Adrenal gland (tissue), 5 donors: ENCODE data around the gene CASQ1.

ENCODE experiments used
- POLR2A ChIP-seq, 2 donors: fragments of 450-650 bp; IDR thresholded peaks; one replicate each; pipeline ENCODE4 v1.6.1; 2017; ENCODE audit warnings: antibody characterized with exemption in 2 of 2, mild to moderate bottlenecking in 2 of 2, moderate library complexity in 1 of 2
- TF ChIP-seq, protein P1 (sequence below), 6 experiments: fragments of 450-650 bp in 4 of 6; fragments of 200-600 bp in 2 of 6; sonication (generic) in 1 of 6; IDR thresholded peaks; 1 replicate in 5 of 6; 2 replicates in 1 of 6; pipeline versions ENCODE4 v1.5.1 to v1.8.0; 2016 to 2021; ENCODE audit warnings: antibody characterized with exemption in 6 of 6, mild to moderate bottlenecking in 2 of 6, moderate library complexity in 1 of 6
- donor health status: DM: no; HTN: no; CAD: no.

DNA sequence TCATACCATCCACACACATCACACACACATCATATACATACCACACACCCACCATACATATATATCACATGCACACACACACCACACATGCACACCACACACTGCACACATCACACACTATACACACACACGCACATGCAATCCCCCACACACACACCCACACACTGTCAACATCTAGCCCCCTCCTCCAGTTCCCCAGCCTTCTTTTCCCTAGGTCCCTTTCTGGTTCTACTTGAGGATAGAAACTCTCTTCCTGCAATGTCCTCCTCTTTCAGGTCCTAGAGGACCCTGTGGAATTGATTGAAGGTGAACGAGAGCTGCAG, 4.3 kb downstream of the CASQ1 start:
- no peak for TF ChIP-seq POLR2A (IDR thresholded peaks at IDR 0.05)
- TF ChIP-seq, protein P1, sequence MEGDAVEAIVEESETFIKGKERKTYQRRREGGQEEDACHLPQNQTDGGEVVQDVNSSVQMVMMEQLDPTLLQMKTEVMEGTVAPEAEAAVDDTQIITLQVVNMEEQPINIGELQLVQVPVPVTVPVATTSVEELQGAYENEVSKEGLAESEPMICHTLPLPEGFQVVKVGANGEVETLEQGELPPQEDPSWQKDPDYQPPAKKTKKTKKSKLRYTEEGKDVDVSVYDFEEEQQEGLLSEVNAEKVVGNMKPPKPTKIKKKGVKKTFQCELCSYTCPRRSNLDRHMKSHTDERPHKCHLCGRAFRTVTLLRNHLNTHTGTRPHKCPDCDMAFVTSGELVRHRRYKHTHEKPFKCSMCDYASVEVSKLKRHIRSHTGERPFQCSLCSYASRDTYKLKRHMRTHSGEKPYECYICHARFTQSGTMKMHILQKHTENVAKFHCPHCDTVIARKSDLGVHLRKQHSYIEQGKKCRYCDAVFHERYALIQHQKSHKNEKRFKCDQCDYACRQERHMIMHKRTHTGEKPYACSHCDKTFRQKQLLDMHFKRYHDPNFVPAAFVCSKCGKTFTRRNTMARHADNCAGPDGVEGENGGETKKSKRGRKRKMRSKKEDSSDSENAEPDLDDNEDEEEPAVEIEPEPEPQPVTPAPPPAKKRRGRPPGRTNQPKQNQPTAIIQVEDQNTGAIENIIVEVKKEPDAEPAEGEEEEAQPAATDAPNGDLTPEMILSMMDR (IDR thresholded peaks at IDR 0.05), result no peak
